ENCODE measurements around the gene F2RL3. TPM values are rescaled to one million over a fixed set of nuclear protein-coding genes. Genes with fewer than 3 reads are reported as not detected.

Gene F2RL3
- total RNA-seq, 2 donors from 2014 or later = 4.9 to 5.4 TPM

DNA sequence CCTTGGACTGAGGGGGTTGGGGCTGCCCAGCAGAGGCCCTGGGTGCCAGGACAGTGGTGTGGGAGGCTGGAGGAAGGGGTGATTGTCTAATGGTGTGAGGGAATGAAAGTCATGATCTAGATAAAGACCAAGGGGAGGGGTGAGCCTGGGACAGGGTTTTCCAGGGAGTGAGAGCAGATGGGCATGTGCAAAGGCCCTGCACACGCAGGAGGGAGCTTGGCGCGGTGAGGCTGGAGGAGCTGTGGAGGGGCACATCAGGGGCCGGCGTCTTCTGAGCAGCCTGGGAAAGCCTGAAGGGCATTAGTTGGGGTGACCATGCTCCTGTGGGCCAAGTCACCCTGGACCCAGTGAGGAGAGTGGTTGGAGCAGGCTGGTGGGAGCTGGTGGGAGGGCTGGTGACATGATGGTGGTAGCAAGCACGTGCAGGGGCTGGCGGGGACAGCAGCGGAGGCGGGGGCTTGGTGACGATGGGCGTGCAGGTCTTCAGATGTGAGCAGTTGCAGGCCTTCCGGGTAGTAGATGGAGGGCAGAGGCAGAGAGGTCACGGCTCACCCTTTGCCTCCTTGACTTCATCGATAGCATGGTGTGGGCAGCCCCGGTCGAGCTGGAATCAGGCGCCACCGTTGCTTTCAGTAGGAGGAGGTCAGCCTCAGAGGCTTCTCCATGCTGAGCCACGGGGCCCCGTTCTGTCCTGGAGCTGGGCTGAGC is 20.2 kb upstream of the F2RL3 start:
- ATAC-seq (ENCODE audit: insufficient number of reproducible peaks, low FRiP score, low read depth) = no peak
- Histone ChIP-seq H3K4me3 (no peak overlapping the region), H3K27ac (no peak overlapping the region), H3K27me3 (replicated peaks; ENCODE audit: insufficient read depth) (no peaks in the 10 kb centered on the region), H3K9me3 (no peaks in the 10 kb centered on the region), H3K4me1 (ENCODE audit: control insufficient read depth in 1 of 2, low read depth in 2 of 2) (no peaks in the 10 kb centered on the region), H3K36me3 (peaks cover 74% of the 10 kb centered on the region)
- TF ChIP-seq, protein P1, sequence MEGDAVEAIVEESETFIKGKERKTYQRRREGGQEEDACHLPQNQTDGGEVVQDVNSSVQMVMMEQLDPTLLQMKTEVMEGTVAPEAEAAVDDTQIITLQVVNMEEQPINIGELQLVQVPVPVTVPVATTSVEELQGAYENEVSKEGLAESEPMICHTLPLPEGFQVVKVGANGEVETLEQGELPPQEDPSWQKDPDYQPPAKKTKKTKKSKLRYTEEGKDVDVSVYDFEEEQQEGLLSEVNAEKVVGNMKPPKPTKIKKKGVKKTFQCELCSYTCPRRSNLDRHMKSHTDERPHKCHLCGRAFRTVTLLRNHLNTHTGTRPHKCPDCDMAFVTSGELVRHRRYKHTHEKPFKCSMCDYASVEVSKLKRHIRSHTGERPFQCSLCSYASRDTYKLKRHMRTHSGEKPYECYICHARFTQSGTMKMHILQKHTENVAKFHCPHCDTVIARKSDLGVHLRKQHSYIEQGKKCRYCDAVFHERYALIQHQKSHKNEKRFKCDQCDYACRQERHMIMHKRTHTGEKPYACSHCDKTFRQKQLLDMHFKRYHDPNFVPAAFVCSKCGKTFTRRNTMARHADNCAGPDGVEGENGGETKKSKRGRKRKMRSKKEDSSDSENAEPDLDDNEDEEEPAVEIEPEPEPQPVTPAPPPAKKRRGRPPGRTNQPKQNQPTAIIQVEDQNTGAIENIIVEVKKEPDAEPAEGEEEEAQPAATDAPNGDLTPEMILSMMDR (IDR thresholded peaks at IDR 0.05) = no peak
- DNase-seq (ENCODE audit: low spot score) = no peak

DNA sequence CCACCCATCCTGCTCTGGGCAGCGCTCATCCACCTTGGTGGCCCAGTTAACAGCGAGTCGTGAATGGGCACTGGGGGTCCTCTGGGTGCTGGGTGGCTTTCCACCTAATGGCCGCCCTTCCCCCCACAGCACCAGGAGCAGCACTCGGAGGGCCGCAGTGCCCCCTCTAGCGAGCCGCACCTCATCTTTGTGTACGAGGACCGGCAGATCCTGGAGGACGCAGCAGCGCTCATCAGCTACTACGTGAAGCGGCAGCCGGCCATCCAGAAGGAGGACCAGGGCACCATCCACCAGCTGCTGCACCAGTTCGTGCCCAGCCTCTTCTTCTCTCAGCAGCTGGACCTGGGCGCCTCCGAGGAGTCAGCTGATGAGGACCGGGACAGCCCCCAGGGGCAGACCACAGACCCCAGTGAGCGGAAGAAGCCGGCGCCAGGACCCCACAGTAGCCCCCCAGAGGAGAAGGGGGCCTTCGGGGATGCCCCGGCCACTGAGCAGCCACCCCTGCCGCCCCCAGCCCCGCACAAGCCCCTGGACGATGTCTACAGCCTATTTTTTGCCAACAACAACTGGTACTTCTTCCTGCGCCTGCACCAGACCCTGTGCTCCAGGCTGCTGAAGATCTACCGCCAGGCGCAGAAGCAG is 19.3 kb upstream of the F2RL3 start:
- DNase-seq (ENCODE audit: low spot score) (no peak), ATAC-seq (ENCODE audit: insufficient number of reproducible peaks, low FRiP score, low read depth) (no peak)
- TF ChIP-seq, protein P1 (IDR thresholded peaks at IDR 0.05) = no peak
- Histone ChIP-seq H3K4me1 (ENCODE audit: control insufficient read depth in 1 of 2, low read depth in 2 of 2) (no peaks in the 10 kb centered on the region), H3K9me3 (no peaks in the 10 kb centered on the region), H3K4me3 (no peak overlapping the region), H3K36me3 (peaks cover 72% of the 10 kb centered on the region), H3K27ac (no peak overlapping the region), H3K27me3 (replicated peaks; ENCODE audit: insufficient read depth) (no peaks in the 10 kb centered on the region)

DNA sequence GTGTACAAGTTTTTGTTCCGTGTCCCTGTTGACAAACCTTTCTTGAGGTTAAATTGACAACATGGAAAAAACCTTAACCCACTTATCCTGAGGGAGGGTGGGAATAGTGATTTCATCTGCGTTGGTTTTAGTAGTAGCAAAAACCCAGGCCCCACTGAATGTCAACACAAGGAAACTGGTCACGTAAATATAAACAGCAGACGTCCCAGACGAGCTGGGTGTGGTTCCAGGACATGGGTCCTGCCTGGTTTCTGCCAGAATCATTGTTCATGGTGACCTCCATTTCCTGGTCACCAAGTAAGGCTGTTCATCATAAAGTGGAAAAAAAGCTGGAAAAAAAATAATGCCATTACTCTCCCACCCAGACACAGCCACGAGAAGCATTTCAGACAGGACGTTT is 16.9 kb upstream of the F2RL3 start:
- Histone ChIP-seq H3K36me3 (peaks cover 64% of the 10 kb centered on the region), H3K27ac (no peak overlapping the region), H3K4me1 (ENCODE audit: control insufficient read depth in 1 of 2, low read depth in 2 of 2) (no peaks in the 10 kb centered on the region), H3K27me3 (replicated peaks; ENCODE audit: insufficient read depth) (no peaks in the 10 kb centered on the region), H3K9me3 (no peaks in the 10 kb centered on the region), H3K4me3 (no peak overlapping the region)
- no peak for ATAC-seq (ENCODE audit: insufficient number of reproducible peaks, low FRiP score, low read depth)
- TF ChIP-seq, protein P1 (IDR thresholded peaks at IDR 0.05) = no peak
- DNase-seq (ENCODE audit: low spot score) = no peak

DNA sequence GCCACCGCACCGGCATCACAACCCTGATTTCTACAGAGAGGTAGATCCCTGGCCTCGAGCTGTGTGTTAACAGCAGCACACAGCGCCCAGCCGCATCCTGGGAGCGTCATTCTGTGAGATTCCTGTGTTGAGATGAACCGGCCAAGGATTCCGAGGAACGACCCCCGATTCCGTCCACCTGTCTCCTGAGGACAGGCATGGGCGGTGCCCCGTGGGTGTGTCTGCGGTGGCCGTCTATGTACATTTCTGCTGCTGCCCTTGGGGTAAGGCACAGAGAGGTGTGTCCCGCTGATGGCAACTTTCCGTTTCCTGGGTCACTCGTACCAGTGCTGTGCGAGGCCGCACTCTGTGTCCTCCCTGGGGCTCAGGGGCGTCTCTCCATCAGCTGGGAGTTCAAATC is 16.1 kb upstream of the F2RL3 start:
- H3K27me3 ChIP-seq (replicated peaks; ENCODE audit: insufficient read depth) = no peaks in the 10 kb centered on the region
- no peak for ATAC-seq (ENCODE audit: insufficient number of reproducible peaks, low FRiP score, low read depth)
- no peak overlapping the region for H3K4me3 ChIP-seq
- H3K27ac ChIP-seq = no peak overlapping the region
- no peaks in the 10 kb centered on the region for H3K9me3 ChIP-seq
- no peaks in the 10 kb centered on the region for H3K4me1 ChIP-seq (ENCODE audit: control insufficient read depth in 1 of 2, low read depth in 2 of 2)
- no peak for DNase-seq (ENCODE audit: low spot score)
- TF ChIP-seq, protein P1 (IDR thresholded peaks at IDR 0.05) = no peak
- H3K36me3 ChIP-seq = peaks cover 63% of the 10 kb centered on the region

DNA sequence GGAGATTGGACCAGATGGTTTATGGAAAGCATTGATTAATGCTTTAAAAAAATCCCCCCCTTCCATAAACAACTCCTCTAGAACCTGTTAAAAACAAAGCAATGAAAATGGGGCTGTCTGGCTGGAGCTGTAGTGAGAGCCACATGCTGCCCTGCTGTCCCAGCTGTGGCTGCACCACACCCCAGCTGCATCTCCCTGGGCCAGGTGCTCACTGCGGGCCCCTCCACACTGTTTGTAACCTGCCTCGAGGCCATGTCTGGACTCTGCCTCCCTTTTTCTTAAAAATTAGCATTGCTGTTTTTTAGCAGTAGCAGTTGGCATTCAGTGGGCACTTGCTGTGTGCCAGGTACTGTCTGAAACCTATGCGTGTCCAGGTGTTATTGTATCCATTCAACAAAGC is 15.2 kb upstream of the F2RL3 start:
- H3K9me3 ChIP-seq = no peaks in the 10 kb centered on the region
- no peaks in the 10 kb centered on the region for H3K27me3 ChIP-seq (replicated peaks; ENCODE audit: insufficient read depth)
- ATAC-seq (ENCODE audit: insufficient number of reproducible peaks, low FRiP score, low read depth) = no peak
- no peak overlapping the region for H3K27ac ChIP-seq
- H3K4me3 ChIP-seq = no peak overlapping the region
- peaks cover 63% of the 10 kb centered on the region for H3K36me3 ChIP-seq
- H3K4me1 ChIP-seq (ENCODE audit: control insufficient read depth in 1 of 2, low read depth in 2 of 2) = no peaks in the 10 kb centered on the region
- TF ChIP-seq, protein P1 (IDR thresholded peaks at IDR 0.05) = no peak
- no peak for DNase-seq (ENCODE audit: low spot score)
